Right renal pelvis (tissue), 4 donors: ENCODE results near the gene FAM156A. TPM values are rescaled to one million over a fixed set of nuclear protein-coding genes. Genes with fewer than 3 reads are reported as not detected.
A peak's percentile ranks its signal among the peaks of the same experiment; 100 is the strongest.
"Not testable (repeated sequence)": the region's sequence is repeated elsewhere in the genome, so short reads cannot be mapped to it uniquely, and the experiment has no call there.

Experiments used
- DNase-seq, 4 donors: peaks; one replicate each; pipeline ENCODE4 v3.0.0-alpha.2; 2013; ENCODE audit warnings: low read depth in 4 of 4, low spot score in 3 of 4, missing footprints in 1 of 4
- polyA plus RNA-seq, 4 donors: library from polyadenylated mRNA; unstranded; fragments of 120-200 nt; gene quantifications; one replicate each; pipeline ENCODE4 v1.2.1, GENCODE V29; 2013; ENCODE audit not compliant: insufficient read length in 4 of 4

Gene FAM156A
- polyA plus RNA-seq, 4 donors: 22.3 to 27.2 (median 26.9) TPM

DNA sequence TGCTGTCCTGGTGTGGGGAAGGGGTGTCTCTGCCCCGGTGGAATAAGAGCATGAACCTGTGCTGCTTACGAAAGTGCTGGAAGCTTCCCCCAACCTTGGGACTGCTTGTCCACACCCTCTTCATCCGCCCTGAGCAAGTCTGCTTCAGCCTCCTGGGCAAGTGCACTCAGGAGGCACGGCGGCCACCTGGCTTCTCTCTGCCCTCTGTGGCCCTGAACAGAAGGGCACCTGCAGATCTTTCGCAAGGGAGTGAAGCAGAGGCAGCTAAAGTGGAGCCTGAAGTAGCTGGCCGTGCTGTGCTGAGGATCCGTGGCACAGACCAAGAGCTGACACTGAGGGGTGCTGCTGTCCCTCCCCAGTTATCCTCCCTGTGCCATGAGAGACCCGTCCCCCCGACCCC, 9.6 kb upstream of the FAM156A start:
- not testable (repeated sequence) for DNase-seq

GRCh38 chrX:52966993-52967738, 8.8 kb upstream of the FAM156A start:
- not testable (repeated sequence) for DNase-seq

GRCh38 chrX:52958961-52959360, 643 bp upstream of the FAM156A start:
- not testable (repeated sequence) for DNase-seq

GRCh38 chrX:52949884-52950283, 8.4 kb downstream of the FAM156A start:
- not testable (repeated sequence) for DNase-seq

DNA sequence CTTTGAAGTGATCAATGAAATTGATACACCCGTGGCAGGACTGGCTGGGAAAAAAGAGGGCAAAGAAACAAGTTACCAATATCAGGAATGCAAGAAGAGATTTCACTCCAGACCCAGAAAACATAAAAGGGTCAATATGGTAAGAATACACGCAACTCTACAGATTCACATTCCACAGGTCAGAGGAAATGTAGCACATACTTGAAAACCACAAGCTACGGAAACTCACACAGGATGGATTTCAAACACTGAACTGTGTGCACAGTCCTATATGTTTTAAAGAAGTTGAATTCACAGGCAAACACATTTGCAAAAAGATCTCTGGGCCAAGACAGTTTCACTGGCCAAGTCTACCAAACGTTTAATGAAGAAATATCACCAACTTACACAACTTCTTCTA, 9.0 kb downstream of the FAM156A start:
- not testable (repeated sequence) for DNase-seq

DNA sequence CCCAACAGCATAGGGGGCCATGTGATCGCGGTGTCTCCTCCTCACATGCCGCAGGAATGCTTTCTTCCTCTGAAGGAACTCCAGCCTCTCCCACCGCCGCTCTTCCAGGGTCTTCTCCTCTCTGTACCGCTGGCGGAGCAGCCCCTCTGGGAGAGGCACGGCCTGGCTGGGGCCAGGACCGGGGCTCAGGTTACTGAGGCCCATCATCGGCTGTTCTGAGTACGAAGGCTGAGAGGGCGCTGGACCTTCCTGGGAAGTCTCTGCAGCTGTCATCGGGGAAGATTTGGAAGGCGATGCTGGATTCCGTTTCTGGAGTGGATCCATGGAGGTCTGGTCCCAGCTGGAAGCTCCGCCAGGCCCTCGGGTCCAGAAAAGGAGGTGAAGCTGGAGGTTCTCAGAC, 10.1 kb downstream of the FAM156A start:
- DNase-seq: not testable (repeated sequence)

GRCh38 chrX:52947501-52947900, 10.8 kb downstream of the FAM156A start:
- not testable (repeated sequence) for DNase-seq

- DNase-seq: not testable (repeated sequence)
Measured at GRCh38 chrX:52945838-52946494, 12.4 kb downstream of the FAM156A start.

- DNase-seq: not testable (repeated sequence)
Measured at GRCh38 chrX:52941728-52942127, 16.6 kb downstream of the FAM156A start.

DNA sequence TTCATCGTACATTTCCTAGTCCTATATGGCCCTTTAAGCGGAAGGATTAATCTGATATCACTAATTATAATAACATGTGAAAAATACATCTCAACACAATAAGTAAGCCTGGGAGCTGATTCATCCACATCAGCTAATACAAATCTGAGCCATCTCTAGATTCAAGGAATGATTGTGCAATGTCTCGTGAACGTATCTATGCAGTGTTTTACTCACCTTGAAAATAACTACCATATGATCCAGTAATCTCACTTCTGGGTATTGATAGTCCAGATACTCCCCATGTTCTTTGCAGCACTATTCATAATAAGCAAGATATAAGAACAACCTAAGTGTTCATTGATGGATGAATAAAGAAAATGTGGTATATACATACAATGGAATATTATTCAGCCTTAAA, 17.6 kb downstream of the FAM156A start:
- DNase-seq: not testable (repeated sequence)

GRCh38 chrX:52935470-52935784, 22.9 kb downstream of the FAM156A start:
- DNase-seq: not testable (repeated sequence)

GRCh38 chrX:52934704-52935469, 23.4 kb downstream of the FAM156A start:
- DNase-seq: peak in 3 of 4 donors; percentile 80 to 81 (median 80)

DNA sequence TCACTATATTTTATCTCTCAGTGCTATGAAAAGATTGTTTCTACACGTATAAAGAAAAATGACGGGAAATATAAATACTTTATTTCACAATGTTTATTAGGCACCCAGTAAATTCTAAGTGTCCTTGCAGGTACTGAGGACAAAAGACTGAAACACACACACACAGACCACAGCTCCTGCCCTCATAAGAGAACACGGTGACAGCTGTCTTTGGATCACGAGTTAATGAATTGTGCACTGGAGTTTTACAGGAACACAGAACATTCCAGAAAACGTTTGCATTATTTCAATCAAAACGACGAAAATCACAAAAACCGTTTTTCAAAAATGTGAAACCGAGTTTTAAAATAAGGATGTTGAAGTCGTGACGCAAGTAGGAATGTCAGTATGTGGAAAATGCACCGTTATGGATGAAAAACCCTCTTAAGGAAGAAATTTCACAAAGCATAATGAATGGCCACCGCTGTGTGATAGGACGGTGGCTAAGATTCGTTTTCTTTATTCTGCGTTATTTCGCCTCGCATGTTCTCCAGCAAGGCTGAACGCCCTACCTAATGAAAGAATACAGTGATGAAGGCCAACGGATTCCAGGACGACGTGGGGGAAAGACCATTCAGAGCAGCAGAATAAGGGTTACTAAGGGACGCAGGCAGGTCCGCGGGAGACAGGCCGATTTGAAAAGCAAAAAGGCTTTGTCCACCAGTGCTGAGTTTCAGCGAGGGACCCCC, 24.2 kb downstream of the FAM156A start:
- DNase-seq: no peak

GRCh38 chrX:52933213-52933612, 25.1 kb downstream of the FAM156A start:
- no peak for DNase-seq

DNA sequence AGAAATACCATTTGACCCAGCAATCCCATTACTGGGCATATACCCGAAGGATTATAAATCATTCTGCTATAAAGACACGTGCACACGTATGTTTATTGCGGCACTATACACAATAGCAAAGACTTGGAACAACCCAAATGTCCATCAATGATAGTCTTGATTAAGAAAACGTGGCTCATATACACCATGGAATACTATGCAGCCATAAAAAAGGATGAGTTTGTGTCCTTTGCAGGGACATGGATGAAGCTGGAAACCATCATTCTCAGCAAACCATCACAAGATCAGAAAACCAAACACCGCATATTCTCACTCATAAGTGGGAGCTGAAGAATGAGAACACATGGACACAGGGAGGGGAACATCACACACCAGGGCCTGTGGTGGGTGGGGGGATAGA, 28.1 kb downstream of the FAM156A start:
- not testable (repeated sequence) for DNase-seq

DNA sequence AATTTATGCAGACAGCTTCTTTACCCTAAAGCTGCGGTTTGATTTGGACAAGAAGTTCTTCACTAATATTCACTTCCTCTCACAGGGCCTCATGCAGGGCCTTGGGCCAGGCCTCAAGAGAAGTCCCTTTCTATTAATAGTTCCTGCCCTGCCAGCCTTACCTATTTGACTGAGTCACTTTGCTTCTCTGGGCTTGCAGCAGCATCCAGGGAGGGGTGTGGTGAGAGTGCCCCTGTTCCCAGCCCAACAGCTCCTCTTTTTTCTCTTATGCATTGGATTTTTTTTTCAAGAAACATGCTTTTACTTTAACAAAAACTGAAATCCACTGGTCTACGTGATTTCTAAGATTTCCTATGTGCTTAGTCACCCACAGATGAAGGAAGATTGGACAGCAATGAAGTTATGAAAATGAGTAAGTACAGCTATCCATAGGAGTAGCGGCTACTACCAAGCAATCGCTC, 34.5 kb downstream of the FAM156A start:
- DNase-seq: no peak

GRCh38 chrX:52914704-52915103, 43.6 kb downstream of the FAM156A start:
- not testable (repeated sequence) for DNase-seq

DNA sequence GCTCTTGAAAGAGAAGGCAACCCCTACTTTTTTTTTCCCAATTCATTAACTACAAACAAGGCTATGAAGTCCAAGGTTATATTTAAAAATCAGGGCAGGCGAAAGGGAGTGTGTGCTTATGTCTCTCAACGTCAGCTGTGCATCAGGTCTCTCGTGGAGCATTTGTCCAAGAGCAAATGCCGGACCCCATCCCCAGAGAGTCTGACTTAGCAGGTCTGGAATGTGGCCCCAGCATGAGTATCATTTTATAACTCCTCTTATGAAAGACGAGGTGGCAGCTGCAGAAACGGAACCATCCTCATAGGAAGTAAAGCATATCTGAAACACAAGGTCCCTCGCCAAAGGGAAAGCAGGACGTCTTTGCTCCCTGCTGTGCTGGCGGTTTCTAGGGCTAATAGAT, 44.6 kb downstream of the FAM156A start:
- DNase-seq: not testable (repeated sequence)

GRCh38 chrX:52909313-52909969, 48.9 kb downstream of the FAM156A start:
- not testable (repeated sequence) for DNase-seq

DNA sequence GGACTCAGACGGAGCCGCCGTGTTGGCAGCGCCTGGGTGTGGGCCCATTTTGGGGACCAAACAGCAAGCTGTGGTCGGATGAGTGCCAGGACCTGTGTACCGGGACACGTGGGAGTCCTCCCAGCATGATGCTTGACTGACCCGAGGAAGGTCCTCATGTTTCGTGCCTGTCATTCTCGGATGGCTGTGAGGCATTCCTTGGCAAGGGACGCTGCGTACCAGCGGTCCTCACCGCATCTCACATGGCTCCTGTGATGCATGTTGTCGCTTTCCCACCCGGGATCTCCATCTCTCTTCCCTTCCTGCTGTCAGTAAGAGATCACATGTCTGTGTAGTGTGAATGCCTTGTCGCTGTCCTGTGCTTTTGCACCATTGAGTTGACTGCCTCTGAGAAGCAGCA, 50.4 kb downstream of the FAM156A start:
- DNase-seq: not testable (repeated sequence)
